ENCODE data around the gene SRXN1. TPM values are rescaled to one million over a fixed set of nuclear protein-coding genes. Genes with fewer than 3 reads are reported as not detected.
A peak's percentile ranks its signal among the peaks of the same experiment; 100 is the strongest.
"Not testable (repeated sequence)": the region's sequence is repeated elsewhere in the genome, so short reads cannot be mapped to it uniquely, and the experiment has no call there.

The SRXN1 gene
- total RNA-seq, 2 experiments from 2014 or later, result 16.9 to 17.1 TPM

GRCh38 chr20:646868-647233 lies 6.1 kb downstream of the SRXN1 start:
- H3K27ac Mint-ChIP-seq, result no peak overlapping the region
- H3K36me3 Mint-ChIP-seq (ENCODE audit: low read depth), result peaks cover 33% of the 10 kb centered on the region
- ChIA-PET POLR2A (no interaction called here), CTCF (interaction anchor here (1.0 to 3.4 kb wide), 6 partner anchors 17 to 104 kb away, joined by 3 to 31 read pairs (median 5); partner anchors contain the start of gene CSNK2A1)
- H3K9me3 Mint-ChIP-seq, result no peaks in the 10 kb centered on the region
- H3K4me1 Mint-ChIP-seq, result peaks cover 28% of the 10 kb centered on the region
- peaks cover 7% of the 10 kb centered on the region for H3K27me3 Mint-ChIP-seq
- no peak for DNase-seq
- H3K4me3 Mint-ChIP-seq, result no peak overlapping the region

GRCh38 chr20:646107-646867 lies 6.7 kb downstream of the SRXN1 start:
- ChIA-PET POLR2A (interaction anchor here (1.2 to 1.3 kb wide), 2 partner anchors 102 to 208 kb away, joined by 4 read pairs; partner anchors contain the start of gene CSNK2A1), CTCF (interaction anchor here (0.6 to 4.1 kb wide), 30 partner anchors 8 to 1165 kb away, joined by 3 to 31 read pairs (median 4); partner anchors contain the start of gene CSNK2A1)
- no peak for DNase-seq
- Mint-ChIP-seq H3K4me3 (no peak overlapping the region), H3K9me3 (no peaks in the 10 kb centered on the region), H3K27me3 (peaks cover 10% of the 10 kb centered on the region), H3K27ac (no peak overlapping the region), H3K36me3 (ENCODE audit: low read depth) (peaks cover 33% of the 10 kb centered on the region), H3K4me1 (peaks cover 24% of the 10 kb centered on the region)

GRCh38 chr20:645318-646106 lies 7.5 kb downstream of the SRXN1 start:
- POLR2A ChIA-PET, result interaction anchor here (1.1 to 1.3 kb wide), 3 partner anchors 102 to 293 kb away, joined by 3 to 4 read pairs (median 4); partner anchors contain the start of gene CSNK2A1
- Mint-ChIP-seq H3K9me3 (no peaks in the 10 kb centered on the region), H3K4me1 (peaks cover 18% of the 10 kb centered on the region), H3K27ac (no peak overlapping the region), H3K27me3 (peaks cover 13% of the 10 kb centered on the region), H3K4me3 (no peak overlapping the region), H3K36me3 (ENCODE audit: low read depth) (peaks cover 33% of the 10 kb centered on the region)
- CTCF ChIA-PET, result interaction anchor here (0.5 to 4.1 kb wide), 38 partner anchors 8 to 1166 kb away, joined by 3 to 31 read pairs (median 4); partner anchors contain the start of gene CSNK2A1
- DNase-seq, result peak; percentile 74

- DNase-seq, result no peak
- no peaks in the 10 kb centered on the region for H3K9me3 Mint-ChIP-seq
- ChIA-PET POLR2A (interaction anchor here (1.1 to 1.3 kb wide), 3 partner anchors 101 to 292 kb away, joined by 3 to 4 read pairs (median 4); partner anchors contain the start of gene CSNK2A1), CTCF (interaction anchor here (0.5 to 4.1 kb wide), 29 partner anchors 8 to 369 kb away, joined by 3 to 31 read pairs (median 4); partner anchors contain the start of gene CSNK2A1)
- H3K4me1 Mint-ChIP-seq, result peaks cover 14% of the 10 kb centered on the region
- peaks cover 28% of the 10 kb centered on the region for H3K36me3 Mint-ChIP-seq (ENCODE audit: low read depth)
- no peak overlapping the region for H3K4me3 Mint-ChIP-seq
- H3K27me3 Mint-ChIP-seq, result peaks cover 13% of the 10 kb centered on the region
- H3K27ac Mint-ChIP-seq, result no peak overlapping the region
These were observed 8.2 kb downstream of the SRXN1 start for GRCh38 chr20:644692-645317.

GRCh38 chr20:642398-643174 lies 10.4 kb downstream of the SRXN1 start:
- Mint-ChIP-seq H3K36me3 (ENCODE audit: low read depth) (peaks cover 8% of the 10 kb centered on the region), H3K9me3 (no peaks in the 10 kb centered on the region), H3K4me3 (no peak overlapping the region), H3K27me3 (peaks cover 13% of the 10 kb centered on the region), H3K27ac (no peak overlapping the region), H3K4me1 (peaks cover 14% of the 10 kb centered on the region)
- ChIA-PET POLR2A (no interaction called here), CTCF (interaction anchor here (4.1 kb wide), 1 partner anchor 80 kb away, joined by 30 read pairs; no protein-coding TSS in a partner anchor)
- no peak for DNase-seq

- H3K36me3 Mint-ChIP-seq (ENCODE audit: low read depth), result not testable (repeated sequence)
These were observed 11.0 kb downstream of the SRXN1 start for GRCh38 chr20:642013-642397.

GRCh38 chr20:641516-641875 lies 11.5 kb downstream of the SRXN1 start:
- Mint-ChIP-seq H3K27ac (no peak overlapping the region), H3K4me1 (peaks cover 14% of the 10 kb centered on the region), H3K9me3 (no peaks in the 10 kb centered on the region), H3K36me3 (ENCODE audit: low read depth) (no peaks in the 10 kb centered on the region), H3K4me3 (no peak overlapping the region), H3K27me3 (peaks cover 13% of the 10 kb centered on the region)
- no peak for DNase-seq
- ChIA-PET POLR2A (no interaction called here), CTCF (no interaction called here)

More at GRCh38 chr20:642013-642397, 11.0 kb downstream of the SRXN1 start:
- H3K27ac Mint-ChIP-seq, DNase-seq, POLR2A ChIA-PET, H3K9me3 Mint-ChIP-seq, H3K4me3 Mint-ChIP-seq, CTCF ChIA-PET: not testable (repeated sequence)
- H3K27me3 Mint-ChIP-seq, result peaks cover 13% of the 10 kb centered on the region
- peaks cover 14% of the 10 kb centered on the region for H3K4me1 Mint-ChIP-seq

GRCh38 chr20:640674-641515 lies 12.1 kb downstream of the SRXN1 start:
- ChIA-PET POLR2A (no interaction called here), CTCF (no interaction called here)
- Mint-ChIP-seq H3K4me1 (peaks cover 12% of the 10 kb centered on the region), H3K27ac (no peak overlapping the region), H3K4me3 (no peak overlapping the region), H3K9me3 (no peaks in the 10 kb centered on the region), H3K27me3 (peaks cover 15% of the 10 kb centered on the region), H3K36me3 (ENCODE audit: low read depth) (no peaks in the 10 kb centered on the region)
- DNase-seq, result no peak

- H3K36me3 Mint-ChIP-seq (ENCODE audit: low read depth), result no peaks in the 10 kb centered on the region
- H3K27ac Mint-ChIP-seq, result no peak overlapping the region
- ChIA-PET POLR2A (no interaction called here), CTCF (no interaction called here)
- peaks cover 5% of the 10 kb centered on the region for H3K4me1 Mint-ChIP-seq
- no peak for DNase-seq
- peaks cover 15% of the 10 kb centered on the region for H3K27me3 Mint-ChIP-seq
- no peaks in the 10 kb centered on the region for H3K9me3 Mint-ChIP-seq
- H3K4me3 Mint-ChIP-seq, result no peak overlapping the region
These were observed 14.4 kb downstream of the SRXN1 start for GRCh38 chr20:638579-638978.

- Mint-ChIP-seq H3K4me1 (peaks cover 2% of the 10 kb centered on the region), H3K27ac (no peak overlapping the region), H3K4me3 (no peak overlapping the region), H3K27me3 (peaks cover 8% of the 10 kb centered on the region), H3K36me3 (ENCODE audit: low read depth) (no peaks in the 10 kb centered on the region), H3K9me3 (no peaks in the 10 kb centered on the region)
- no peak for DNase-seq
- CTCF ChIA-PET, result interaction anchor here (1.5 kb wide), 1 partner anchor 8 kb away, joined by 4 read pairs; no protein-coding TSS in a partner anchor
- POLR2A ChIA-PET, result no interaction called here
These were observed 15.4 kb downstream of the SRXN1 start for GRCh38 chr20:637559-637958.

- no peak for DNase-seq
- ChIA-PET POLR2A (no interaction called here), CTCF (no interaction called here)
- no peaks in the 10 kb centered on the region for H3K9me3 Mint-ChIP-seq
- H3K27ac Mint-ChIP-seq, result no peak overlapping the region
- no peaks in the 10 kb centered on the region for H3K36me3 Mint-ChIP-seq (ENCODE audit: low read depth)
- peaks cover 2% of the 10 kb centered on the region for H3K27me3 Mint-ChIP-seq
- no peaks in the 10 kb centered on the region for H3K4me1 Mint-ChIP-seq
- H3K4me3 Mint-ChIP-seq, result no peak overlapping the region
These were observed 17.1 kb downstream of the SRXN1 start for GRCh38 chr20:635893-636338.

Measured in activated CD4-positive, alpha-beta memory T cell treated with anti-CD3 and anti-CD28 coated beads, Interleukin-2, amount 10 ng/mL, durations not matched to agents 7 days and 5 days (primary cell).